Measurements from ENCODE around the gene MUC5B. TPM values are rescaled to one million over a fixed set of nuclear protein-coding genes. Genes with fewer than 3 reads are reported as not detected.

Gene MUC5B
- total RNA-seq, 1 donor from 2014 or later: not detected

DNA sequence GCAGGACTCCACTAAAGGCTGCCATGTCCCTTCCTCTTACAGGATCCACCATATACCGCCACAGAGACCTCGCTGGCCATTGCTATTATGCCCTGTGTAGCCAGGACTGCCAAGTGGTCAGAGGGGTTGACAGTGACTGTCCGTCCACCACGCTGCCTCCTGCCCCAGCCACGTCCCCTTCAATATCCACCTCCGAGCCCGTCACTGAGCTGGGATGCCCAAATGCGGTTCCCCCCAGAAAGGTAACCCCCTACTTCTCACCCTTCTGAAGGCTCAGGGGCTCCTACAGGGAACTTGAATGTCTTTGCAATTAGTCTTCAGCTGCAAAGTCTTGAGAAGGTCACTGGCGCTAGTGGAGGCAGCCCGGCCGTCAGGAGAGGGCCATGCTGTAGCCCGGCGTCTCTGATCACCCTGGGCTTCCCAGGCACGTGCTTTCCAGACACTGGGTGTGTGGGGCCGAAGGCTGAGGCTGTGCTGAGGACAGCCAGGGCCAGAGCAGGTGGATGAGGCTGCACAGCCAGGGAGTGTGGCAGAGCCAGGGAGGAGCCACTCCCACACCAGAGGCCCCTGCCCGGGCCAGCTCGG, 30.0 kb upstream of the MUC5B start:
- no peak overlapping the region for H3K27ac ChIP-seq (replicated peaks)
- no peak overlapping the region for H3K4me3 ChIP-seq
- no peaks in the 10 kb centered on the region for H3K4me1 ChIP-seq
- intact Hi-C loops (cut with micrococcal nuclease): no loop called here
- H3K27me3 ChIP-seq (ENCODE audit: low read depth): peaks cover 71% of the 10 kb centered on the region
- TF ChIP-seq, protein P1, sequence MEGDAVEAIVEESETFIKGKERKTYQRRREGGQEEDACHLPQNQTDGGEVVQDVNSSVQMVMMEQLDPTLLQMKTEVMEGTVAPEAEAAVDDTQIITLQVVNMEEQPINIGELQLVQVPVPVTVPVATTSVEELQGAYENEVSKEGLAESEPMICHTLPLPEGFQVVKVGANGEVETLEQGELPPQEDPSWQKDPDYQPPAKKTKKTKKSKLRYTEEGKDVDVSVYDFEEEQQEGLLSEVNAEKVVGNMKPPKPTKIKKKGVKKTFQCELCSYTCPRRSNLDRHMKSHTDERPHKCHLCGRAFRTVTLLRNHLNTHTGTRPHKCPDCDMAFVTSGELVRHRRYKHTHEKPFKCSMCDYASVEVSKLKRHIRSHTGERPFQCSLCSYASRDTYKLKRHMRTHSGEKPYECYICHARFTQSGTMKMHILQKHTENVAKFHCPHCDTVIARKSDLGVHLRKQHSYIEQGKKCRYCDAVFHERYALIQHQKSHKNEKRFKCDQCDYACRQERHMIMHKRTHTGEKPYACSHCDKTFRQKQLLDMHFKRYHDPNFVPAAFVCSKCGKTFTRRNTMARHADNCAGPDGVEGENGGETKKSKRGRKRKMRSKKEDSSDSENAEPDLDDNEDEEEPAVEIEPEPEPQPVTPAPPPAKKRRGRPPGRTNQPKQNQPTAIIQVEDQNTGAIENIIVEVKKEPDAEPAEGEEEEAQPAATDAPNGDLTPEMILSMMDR (IDR thresholded peaks at IDR 0.05; ENCODE audit: borderline replicate concordance): no peak
- H3K9me3 ChIP-seq (replicated peaks): no peaks in the 10 kb centered on the region
- peak; percentile 9 for DNase-seq
- H3K36me3 ChIP-seq: no peaks in the 10 kb centered on the region

DNA sequence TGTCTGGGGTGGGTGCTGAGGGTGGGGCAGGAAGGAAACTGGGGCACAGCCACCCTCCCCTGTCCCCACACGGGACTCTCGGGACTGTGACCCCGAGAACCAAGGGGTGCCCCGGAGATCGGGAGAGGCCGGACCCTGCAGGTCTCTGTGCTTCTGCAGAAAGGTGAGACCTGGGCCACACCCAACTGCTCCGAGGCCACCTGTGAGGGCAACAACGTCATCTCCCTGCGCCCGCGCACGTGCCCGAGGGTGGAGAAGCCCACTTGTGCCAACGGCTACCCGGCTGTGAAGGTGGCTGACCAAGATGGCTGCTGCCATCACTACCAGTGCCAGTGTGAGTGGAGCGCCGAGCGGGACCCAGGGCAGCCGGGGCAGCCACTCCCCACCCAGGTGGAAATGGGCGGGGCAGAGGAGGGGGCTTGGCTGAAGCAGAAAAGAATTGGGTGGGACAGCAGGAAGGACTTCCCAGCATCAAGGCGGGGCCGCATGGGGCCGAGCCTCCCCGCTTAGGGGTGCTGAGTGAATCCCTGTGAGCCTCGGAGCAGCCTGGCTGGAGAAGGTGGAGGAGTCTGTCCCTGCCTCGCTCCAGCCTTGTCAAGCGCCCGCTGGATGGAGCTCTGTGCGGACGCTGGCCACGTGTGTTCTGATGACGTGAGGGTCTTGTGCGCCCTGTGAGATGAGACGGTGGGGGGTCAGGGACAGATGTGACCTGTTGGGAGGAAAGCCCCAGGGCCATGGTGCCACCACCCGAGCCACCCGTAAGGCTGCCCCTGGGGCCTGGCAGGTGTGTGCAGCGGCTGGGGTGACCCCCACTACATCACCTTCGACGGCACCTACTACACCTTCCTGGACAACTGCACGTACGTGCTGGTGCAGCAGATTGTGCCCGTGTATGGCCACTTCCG, 29.3 kb upstream of the MUC5B start:
- no peaks in the 10 kb centered on the region for H3K9me3 ChIP-seq (replicated peaks)
- H3K27me3 ChIP-seq (ENCODE audit: low read depth): peaks cover 78% of the 10 kb centered on the region
- no peak overlapping the region for H3K4me3 ChIP-seq
- no peaks in the 10 kb centered on the region for H3K4me1 ChIP-seq
- intact Hi-C loops (cut with micrococcal nuclease): no loop called here
- no peaks in the 10 kb centered on the region for H3K36me3 ChIP-seq
- no peak overlapping the region for H3K27ac ChIP-seq (replicated peaks)
- TF ChIP-seq, protein P1 (IDR thresholded peaks at IDR 0.05; ENCODE audit: borderline replicate concordance): no peak
- peak; percentile 11 for DNase-seq

DNA sequence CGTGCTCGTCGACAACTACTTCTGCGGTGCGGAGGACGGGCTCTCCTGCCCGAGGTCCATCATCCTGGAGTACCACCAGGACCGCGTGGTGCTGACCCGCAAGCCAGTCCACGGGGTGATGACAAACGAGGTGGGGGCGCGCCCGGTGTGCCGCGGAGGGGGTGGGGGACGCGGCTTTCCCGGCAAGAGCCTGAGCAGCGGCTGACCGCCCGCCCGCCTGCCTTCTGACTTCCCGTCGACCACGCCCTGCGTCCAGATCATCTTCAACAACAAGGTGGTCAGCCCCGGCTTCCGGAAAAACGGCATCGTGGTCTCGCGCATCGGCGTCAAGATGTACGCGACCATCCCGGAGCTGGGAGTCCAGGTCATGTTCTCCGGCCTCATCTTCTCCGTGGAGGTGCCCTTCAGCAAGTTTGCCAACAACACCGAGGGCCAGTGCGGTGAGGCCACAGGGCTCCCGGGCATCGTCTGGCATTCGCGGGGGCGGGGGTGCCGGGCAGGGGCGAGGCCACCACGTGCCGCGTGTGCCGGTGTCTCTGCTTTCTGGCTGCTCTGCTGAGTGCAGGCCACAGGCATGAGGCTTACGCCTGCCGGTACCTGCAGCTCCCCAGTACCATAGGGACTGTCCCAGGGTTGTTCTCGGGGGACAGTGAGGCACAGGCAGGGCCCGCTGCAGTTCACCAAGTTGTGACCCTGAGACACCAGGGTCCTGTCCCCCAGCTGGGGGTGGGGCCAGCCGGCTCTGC, 28.5 kb upstream of the MUC5B start:
- TF ChIP-seq, protein P1 (IDR thresholded peaks at IDR 0.05; ENCODE audit: borderline replicate concordance): no peak
- intact Hi-C loops (cut with micrococcal nuclease): no loop called here
- DNase-seq: peak; percentile 11
- Histone ChIP-seq H3K36me3 (no peaks in the 10 kb centered on the region), H3K9me3 (replicated peaks) (no peaks in the 10 kb centered on the region), H3K4me1 (no peaks in the 10 kb centered on the region), H3K27me3 (ENCODE audit: low read depth) (peaks cover 79% of the 10 kb centered on the region), H3K4me3 (no peak overlapping the region), H3K27ac (replicated peaks) (no peak overlapping the region)

DNA sequence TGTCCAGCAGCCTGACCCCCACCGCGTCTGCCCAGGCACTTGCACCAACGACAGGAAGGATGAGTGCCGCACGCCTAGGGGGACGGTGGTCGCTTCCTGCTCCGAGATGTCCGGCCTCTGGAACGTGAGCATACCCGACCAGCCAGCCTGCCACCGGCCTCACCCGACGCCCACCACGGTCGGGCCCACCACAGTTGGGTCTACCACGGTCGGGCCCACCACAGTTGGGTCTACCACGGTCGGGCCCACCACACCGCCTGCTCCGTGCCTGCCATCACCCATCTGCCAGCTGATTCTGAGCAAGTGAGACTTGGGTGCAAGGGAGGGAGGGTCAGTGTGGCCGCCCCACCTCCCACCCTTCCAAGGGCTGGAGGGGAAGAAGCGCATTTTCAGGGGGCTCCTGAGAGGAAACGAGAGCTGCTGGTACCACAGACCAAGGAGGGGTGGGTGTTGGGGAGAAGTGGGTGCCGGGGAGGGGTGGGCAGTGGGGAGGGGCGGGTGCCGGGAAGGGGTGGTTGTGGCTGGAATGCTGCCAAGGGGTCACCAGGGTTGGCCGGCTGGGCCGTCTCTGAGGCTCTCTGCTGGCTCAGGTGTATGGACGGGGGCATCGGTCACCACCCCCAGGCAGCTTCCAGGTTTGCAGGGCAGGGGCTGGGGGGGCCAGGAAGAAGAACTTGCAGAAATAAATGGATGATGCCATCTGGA, 27.7 kb upstream of the MUC5B start:
- peaks cover 85% of the 10 kb centered on the region for H3K27me3 ChIP-seq (ENCODE audit: low read depth)

More for the DNA sequence above, 27.7 kb upstream of the MUC5B start:
- Histone ChIP-seq H3K9me3 (replicated peaks) (no peaks in the 10 kb centered on the region), H3K36me3 (no peaks in the 10 kb centered on the region), H3K4me3 (no peak overlapping the region), H3K27ac (replicated peaks) (no peak overlapping the region), H3K4me1 (no peaks in the 10 kb centered on the region)
- DNase-seq: peak; percentile 11
- TF ChIP-seq, protein P1 (IDR thresholded peaks at IDR 0.05; ENCODE audit: borderline replicate concordance): no peak
- intact Hi-C loops (cut with micrococcal nuclease): no loop called here
